B cell (primary cell): ENCODE data around the gene DDIT4. TPM values are rescaled to one million over a fixed set of nuclear protein-coding genes. Genes with fewer than 3 reads are reported as not detected.
A peak's percentile ranks its signal among the peaks of the same experiment; 100 is the strongest.

Experiments used
- ATAC-seq: fragments of 200-7000 bp; cut with Tn5 transposase; one replicate; pipeline ENCODE4 v1.10.0; 2021; ENCODE audit warnings: low read depth, mild to moderate bottlenecking, moderate number of reproducible peaks, moderate library complexity
- CTCF ChIA-PET: fragments of 350-600 bp; sonication (Branson Sonifier 250); formaldehyde crosslinking; loops from one replicate; lab custom pipeline; 2021; ENCODE audit warnings: antibody characterized with exemption, inconsistent platforms; lab: Charles Lee
- POLR2A ChIA-PET: fragments of 350-600 bp; sonication (Branson Sonifier 250); formaldehyde crosslinking; loops from one replicate; lab custom pipeline; 2021; ENCODE audit warnings: antibody characterized with exemption; lab: Charles Lee
- DNase-seq: peaks from one replicate; pipeline ENCODE4 v3.0.0; 2013
- H2AFZ ChIP-seq: 2 replicates; pipeline ENCODE4 v1.6.1; 2012; ENCODE audit warnings: mild to moderate bottlenecking, low read depth, low read length; ENCODE audit not compliant: insufficient read depth, poor library complexity, severe bottlenecking
- H3K27ac ChIP-seq, 2 donors: 1 replicate in 1 of 2; 2 replicates in 1 of 2; pipeline ENCODE4 v1.5.1; 2012 to 2013; ENCODE audit warnings: low read length in 2 of 2, mild to moderate bottlenecking in 2 of 2, moderate library complexity in 1 of 2
- H3K27me3 ChIP-seq, 4 experiments: fragments of 200-600 bp in 1 of 4; sonication (generic) in 1 of 4; replicated peaks in 1 of 4; 1 replicate in 2 of 4; 2 replicates in 2 of 4; pipeline versions ENCODE4 v1.6.1 to v1.7.0; 2013 to 2016; ENCODE audit warnings: low read length in 3 of 4, mild to moderate bottlenecking in 2 of 4, mixed read lengths in 1 of 4, moderate library complexity in 1 of 4; ENCODE audit not compliant: insufficient read depth in 4 of 4, control insufficient read depth in 3 of 4; ENCODE audit errors: control extremely low read depth in 1 of 4
- H3K36me3 ChIP-seq, 2 experiments: replicated peaks in 1 of 2; 1 replicate in 1 of 2; 2 replicates in 1 of 2; pipeline versions ENCODE4 v1.6.1 to v1.7.1; 2013; ENCODE audit warnings: low read length in 1 of 2; ENCODE audit not compliant: insufficient read depth in 2 of 2, control insufficient read depth in 1 of 2; ENCODE audit errors: control extremely low read depth in 1 of 2, extremely low read depth in 1 of 2
- H3K4me1 ChIP-seq, 2 donors: fragments of 200-600 bp in 1 of 2; sonication (generic) in 1 of 2; 1 replicate in 1 of 2; 2 replicates in 1 of 2; pipeline versions ENCODE4 v1.5.1 to v1.6.1; 2013 to 2017; ENCODE audit warnings: low read length in 2 of 2; ENCODE audit not compliant: control insufficient read depth in 2 of 2, insufficient read depth in 2 of 2
- H3K4me2 ChIP-seq: replicated peaks from 2 replicates; pipeline ENCODE3; 2012; ENCODE audit warnings: mild to moderate bottlenecking, low read depth, low read length; ENCODE audit not compliant: poor library complexity, severe bottlenecking
- H3K4me3 ChIP-seq, 5 experiments: fragments of 200-600 bp in 1 of 5; sonication (generic) in 1 of 5; 1 replicate in 3 of 5; 2 replicates in 2 of 5; pipeline versions ENCODE4 v1.5.1 to v1.7.0; 2011 to 2016; ENCODE audit warnings: low read length in 4 of 5, mild to moderate bottlenecking in 4 of 5, low read depth in 2 of 5, control low read depth in 1 of 5, moderate library complexity in 1 of 5; ENCODE audit not compliant: insufficient read depth in 1 of 5; ENCODE audit errors: control extremely low read depth in 1 of 5, extremely low read depth in 1 of 5
- H3K79me2 ChIP-seq: fragments of 200-600 bp; sonication (generic); one replicate; pipeline ENCODE4 v1.6.0; 2016; ENCODE audit warnings: low read length; ENCODE audit not compliant: control insufficient read depth, insufficient read depth
- H3K9ac ChIP-seq: fragments of 200-600 bp; sonication (generic); 2 replicates; pipeline ENCODE4 v1.6.1; 2017; ENCODE audit warnings: mild to moderate bottlenecking, low read length, moderate library complexity
- H3K9me3 ChIP-seq, 3 donors: one replicate each; pipeline versions ENCODE4 v1.6.1 to v1.7.1; 2013; ENCODE audit warnings: low read length in 2 of 3; ENCODE audit not compliant: control insufficient read depth in 2 of 3, insufficient read depth in 1 of 3; ENCODE audit errors: control extremely low read depth in 1 of 3
- H4K20me1 ChIP-seq: 2 replicates; pipeline ENCODE4 v1.6.0; 2012; ENCODE audit warnings: mild to moderate bottlenecking, low read length; ENCODE audit not compliant: insufficient read depth, control insufficient read depth, poor library complexity, severe bottlenecking
- H3K27ac Mint-ChIP-seq: one replicate; pipeline ENCODE4 v1.8.0; 2021; ENCODE audit warnings: mixed read lengths
- H3K27me3 Mint-ChIP-seq: one replicate; pipeline ENCODE4 v1.8.0; 2021; ENCODE audit warnings: mixed read lengths
- H3K4me1 Mint-ChIP-seq: one replicate; pipeline ENCODE4 v1.8.0; 2021; ENCODE audit warnings: mixed read lengths
- H3K4me3 Mint-ChIP-seq: one replicate; pipeline ENCODE4 v1.8.0; 2021; ENCODE audit warnings: mixed read lengths
- H3K9me3 Mint-ChIP-seq: one replicate; pipeline ENCODE4 v1.8.0; 2022; ENCODE audit warnings: mixed read lengths; ENCODE audit not compliant: insufficient read depth
- EZH2 ChIP-seq: IDR thresholded peaks from 2 replicates; pipeline ENCODE4 v1.6.1; 2012; ENCODE audit warnings: borderline replicate concordance, low read depth, mild to moderate bottlenecking, moderate library complexity, low read length; ENCODE audit not compliant: insufficient read depth, poor library complexity, severe bottlenecking
- WGBS: methylation state at CpG from one replicate; pipeline ENCODE4 v1.1.5; 2013; ENCODE audit warnings: missing lambda C conversion rate; ENCODE audit not compliant: insufficient coverage; 5-methylcytosine and 5-hydroxymethylcytosine counted together
- intact Hi-C: fragments of 100-400 bp; cut with micrococcal nuclease; formaldehyde crosslinking; loops from one replicate; pipeline ENCODE4 v1.10.0; 2022
- polyA plus RNA-seq: library from polyadenylated mRNA; depleted of rRNA; stranded (reverse); fragments of >200 nt; gene quantifications from 2 replicates; pipeline ENCODE4 v1.2.3, GENCODE V29; 2012
- total RNA-seq, 2 donors: library from RNA; stranded (reverse); fragments of 120-200 nt in 1 of 2; gene quantifications; 1 replicate in 1 of 2; 2 replicates in 1 of 2; pipeline versions ENCODE4 v1.2.3 to v1.2.4, GENCODE V29; 2013 to 2022
- TF ChIP-seq, protein P1 (sequence below): fragments of 200-600 bp; IDR thresholded peaks from one replicate; pipeline ENCODE4 v1.8.0; 2022; ENCODE audit warnings: antibody characterized with exemption, mild to moderate bottlenecking

Gene DDIT4
- total and polyA plus RNA-seq, 2 donors (not counting 1 experiment from before 2014, with no cell fraction given) = 102 to 110 TPM

DNA sequence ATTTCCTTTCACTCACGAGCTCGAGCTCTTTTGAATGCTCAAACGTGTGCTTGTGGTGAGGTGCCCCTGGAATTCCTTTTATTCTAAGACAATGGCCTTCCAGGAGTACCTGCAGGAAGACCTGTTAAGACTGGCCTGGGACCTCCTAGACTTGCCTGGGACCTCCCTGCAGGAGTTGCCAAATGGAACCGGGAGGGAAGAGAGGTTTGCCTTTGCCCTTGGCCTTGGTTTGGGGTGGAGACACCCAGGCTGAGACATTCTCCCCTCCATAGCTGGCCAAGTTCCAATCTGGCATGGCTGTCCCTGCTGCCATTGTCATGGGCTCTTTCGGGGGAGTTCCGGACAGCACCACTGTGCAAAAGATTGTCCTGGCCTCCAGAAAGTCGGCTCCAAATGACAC is 41.3 kb downstream of the DDIT4 start:
- H3K4me1 ChIP-seq = peaks cover 36 to 46% of the 10 kb centered on the region in 2 donors
- ChIA-PET CTCF (interaction anchor here (0.6 to 2.0 kb wide), 2 partner anchors 14 to 40 kb away, joined by 3 to 4 read pairs; no protein-coding TSS in a partner anchor), POLR2A (interaction anchor here (0.6 kb wide), 1 partner anchor 58 kb away, joined by 8 read pairs; no protein-coding TSS in a partner anchor)
- H2AFZ ChIP-seq = no peak overlapping the region
- H3K4me3 ChIP-seq = no peak overlapping the region
- H4K20me1 ChIP-seq = no peaks in the 10 kb centered on the region
- 90% methylated on average over 1 of the region's 7 CpGs for WGBS
- Mint-ChIP-seq H3K27me3 (no peaks in the 10 kb centered on the region), H3K4me1 (peaks cover 40% of the 10 kb centered on the region), H3K9me3 (no peaks in the 10 kb centered on the region), H3K27ac (no peak overlapping the region), H3K4me3 (no peak overlapping the region)
- no peak overlapping the region for H3K27ac ChIP-seq
- no peak for DNase-seq
- H3K9me3 ChIP-seq = no peaks in the 10 kb centered on the region
- H3K9ac ChIP-seq = no peak overlapping the region
- no peak overlapping the region for H3K4me2 ChIP-seq
- intact Hi-C loops = no loop called here
- TF ChIP-seq EZH2 = no peak
- TF ChIP-seq, protein P1, sequence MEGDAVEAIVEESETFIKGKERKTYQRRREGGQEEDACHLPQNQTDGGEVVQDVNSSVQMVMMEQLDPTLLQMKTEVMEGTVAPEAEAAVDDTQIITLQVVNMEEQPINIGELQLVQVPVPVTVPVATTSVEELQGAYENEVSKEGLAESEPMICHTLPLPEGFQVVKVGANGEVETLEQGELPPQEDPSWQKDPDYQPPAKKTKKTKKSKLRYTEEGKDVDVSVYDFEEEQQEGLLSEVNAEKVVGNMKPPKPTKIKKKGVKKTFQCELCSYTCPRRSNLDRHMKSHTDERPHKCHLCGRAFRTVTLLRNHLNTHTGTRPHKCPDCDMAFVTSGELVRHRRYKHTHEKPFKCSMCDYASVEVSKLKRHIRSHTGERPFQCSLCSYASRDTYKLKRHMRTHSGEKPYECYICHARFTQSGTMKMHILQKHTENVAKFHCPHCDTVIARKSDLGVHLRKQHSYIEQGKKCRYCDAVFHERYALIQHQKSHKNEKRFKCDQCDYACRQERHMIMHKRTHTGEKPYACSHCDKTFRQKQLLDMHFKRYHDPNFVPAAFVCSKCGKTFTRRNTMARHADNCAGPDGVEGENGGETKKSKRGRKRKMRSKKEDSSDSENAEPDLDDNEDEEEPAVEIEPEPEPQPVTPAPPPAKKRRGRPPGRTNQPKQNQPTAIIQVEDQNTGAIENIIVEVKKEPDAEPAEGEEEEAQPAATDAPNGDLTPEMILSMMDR = no peak
- no peaks in the 10 kb centered on the region for H3K27me3 ChIP-seq
- H3K79me2 ChIP-seq = no peaks in the 10 kb centered on the region
- ATAC-seq = no peak
- no peaks in the 10 kb centered on the region for H3K36me3 ChIP-seq

GRCh38 chr10:72315611-72316385 is 42.1 kb downstream of the DDIT4 start:
- no peaks in the 10 kb centered on the region for H4K20me1 ChIP-seq
- ChIA-PET CTCF (interaction anchor here (1.2 to 1.6 kb wide), 3 partner anchors 19 to 23 kb away, joined by 3 to 6 read pairs (median 5); no protein-coding TSS in a partner anchor), POLR2A (interaction anchor here (0.5 to 1.1 kb wide), 5 partner anchors 12 to 58 kb away, joined by 4 to 9 read pairs (median 4); no protein-coding TSS in a partner anchor)
- no peak overlapping the region for H3K27ac ChIP-seq
- H3K4me2 ChIP-seq = peak overlapping the region; percentile 1
- H3K36me3 ChIP-seq = no peaks in the 10 kb centered on the region
- ATAC-seq = no peak
- H3K79me2 ChIP-seq = no peaks in the 10 kb centered on the region
- H2AFZ ChIP-seq = no peak overlapping the region
- H3K4me1 ChIP-seq = peaks cover 43 to 54% of the 10 kb centered on the region in 2 donors
- Mint-ChIP-seq H3K4me1 (peaks cover 45% of the 10 kb centered on the region), H3K4me3 (peak overlapping the region; percentile 24), H3K9me3 (no peaks in the 10 kb centered on the region), H3K27me3 (no peaks in the 10 kb centered on the region), H3K27ac (peak overlapping the region; percentile 69)
- no peak for DNase-seq
- intact Hi-C loops = no loop called here
- 100% methylated on average over 1 of the region's 2 CpGs for WGBS
- no peaks in the 10 kb centered on the region for H3K27me3 ChIP-seq
- no peak for TF ChIP-seq EZH2
- TF ChIP-seq, protein P1 = no peak
- no peak overlapping the region for H3K9ac ChIP-seq
- no peak overlapping the region for H3K4me3 ChIP-seq
- no peaks in the 10 kb centered on the region for H3K9me3 ChIP-seq
